GM12873 (cell line): ENCODE measurements around the gene DCAF10.

ENCODE experiments used
- CTCF ChIP-seq: IDR thresholded peaks from 2 replicates; pipeline ENCODE4 v1.5.1; 2012; ENCODE audit warnings: low read depth, mild to moderate bottlenecking, moderate library complexity, low read length, control low read depth; ENCODE audit not compliant: insufficient read depth; ENCODE audit errors: missing control alignments

DCAF10 gene

GRCh38 chr9:37784616-37785483 is 15.7 kb upstream of the DCAF10 start, which contains the start of gene EXOSC3:
EXOSC3 (minus strand) TSS chr9:37785064; CDS start chr9:37785044, 20 bp downstream.
- peak; percentile 12 for TF ChIP-seq CTCF

GRCh38 chr9:37787059-37787458 is 13.5 kb upstream of the DCAF10 start:
- no peak for TF ChIP-seq CTCF

DNA sequence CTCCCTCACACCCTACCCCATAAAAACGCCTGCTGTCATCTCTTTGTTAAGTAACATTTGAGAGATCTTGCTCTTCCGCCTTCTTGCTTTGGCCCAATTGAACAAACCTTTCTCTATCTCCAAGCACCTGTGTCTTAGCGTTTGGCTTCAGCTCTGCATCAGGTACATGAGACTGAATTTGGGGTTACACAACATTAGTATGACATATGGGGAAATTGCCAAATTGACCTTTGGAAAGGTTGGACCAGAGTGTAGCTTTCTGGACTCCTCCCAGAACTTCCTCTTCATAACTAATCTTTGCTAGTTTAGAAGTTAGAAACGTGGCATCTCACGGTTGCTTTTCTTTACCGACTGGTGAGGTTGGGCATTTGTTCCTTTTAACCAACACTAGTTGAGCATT is 12.3 kb upstream of the DCAF10 start:
- no peak for TF ChIP-seq CTCF

- no peak for TF ChIP-seq CTCF
Observed at GRCh38 chr9:37790096-37790495, 10.5 kb upstream of the DCAF10 start.

DNA sequence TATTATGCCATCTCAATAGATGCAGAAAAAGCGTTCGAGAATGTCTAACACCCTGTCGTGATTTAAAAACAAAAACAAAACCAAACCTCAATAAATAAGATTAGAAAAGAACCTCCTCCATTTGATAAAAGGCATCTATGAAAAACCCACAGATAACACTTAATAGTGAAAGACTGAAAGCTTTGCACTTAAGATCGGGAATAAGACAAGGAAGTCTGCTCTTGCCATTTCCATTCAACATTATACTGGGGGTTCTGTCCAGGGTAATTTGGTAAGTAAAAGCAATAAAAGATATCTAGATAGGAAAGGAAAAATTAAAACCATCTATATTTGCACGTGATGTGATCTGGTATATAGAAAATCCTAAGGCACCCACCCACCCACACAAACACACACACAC is 8.5 kb upstream of the DCAF10 start:
- TF ChIP-seq CTCF = no peak

DNA sequence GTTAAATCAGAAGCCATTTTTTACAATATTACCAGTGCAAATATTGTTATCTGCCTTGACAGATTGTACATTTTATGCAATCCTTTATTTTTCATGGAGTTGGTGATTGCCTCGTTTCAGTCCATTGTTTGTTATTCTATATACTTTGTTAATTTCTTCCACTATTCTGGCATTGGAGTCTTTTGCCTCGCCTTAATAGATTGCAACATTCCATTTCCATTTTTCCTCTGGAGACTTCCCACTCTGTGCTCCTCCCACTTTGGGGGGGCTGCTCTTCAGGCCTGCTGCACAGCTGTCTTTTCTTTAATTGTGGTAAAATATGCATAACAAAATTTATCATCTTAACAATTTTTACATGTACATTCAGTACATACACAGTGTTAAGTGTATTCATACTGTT is 4.4 kb upstream of the DCAF10 start:
- no peak for TF ChIP-seq CTCF

DNA sequence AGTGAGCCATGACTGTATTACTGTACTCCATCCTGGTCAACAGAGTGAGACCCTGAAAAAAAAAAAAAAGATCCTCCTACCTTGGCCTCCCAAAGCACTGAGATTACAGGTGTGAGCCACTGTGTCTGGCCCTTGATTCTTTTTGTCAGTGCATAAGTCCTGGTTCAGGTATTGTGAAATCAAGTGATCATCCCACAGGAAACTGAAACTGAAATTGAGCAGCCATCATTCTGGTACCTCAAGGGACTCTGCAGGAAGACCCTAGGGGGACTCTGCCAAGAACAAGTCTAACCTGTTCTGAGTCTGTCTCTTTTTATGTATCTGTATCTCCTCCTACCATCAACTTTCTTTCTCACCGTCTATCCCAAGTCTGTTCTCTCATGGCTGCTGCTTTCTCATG is 1.9 kb upstream of the DCAF10 start:
- TF ChIP-seq CTCF = no peak
